Activated T-helper 1 cell treated with anti-CD3 and anti-CD28 coated beads, Interleukin-2, amount 50 U/mL, for 16 hours (primary cell): ENCODE results near the gene SLF1.

Experiments used
- DNase-seq, 2 donors: peaks; one replicate each; pipeline ENCODE4 v3.0.0-alpha.2; 2020; ENCODE audit warnings: low read depth in 1 of 2, low spot score in 1 of 2

The SLF1 gene

GRCh38 chr5:94707359-94707758, 88.9 kb downstream of the SLF1 start:
- no peak for DNase-seq

- DNase-seq: no peak
Measured at GRCh38 chr5:94709277-94709676, 90.8 kb downstream of the SLF1 start.

- no peak for DNase-seq
Measured at GRCh38 chr5:94711785-94712184, 93.3 kb downstream of the SLF1 start.

- DNase-seq: no peak
Measured at GRCh38 chr5:94715768-94716167, 97.3 kb downstream of the SLF1 start.

- no peak for DNase-seq
Measured at GRCh38 chr5:94725142-94725541, 106.7 kb downstream of the SLF1 start.

- no peak for DNase-seq
Measured at GRCh38 chr5:94731471-94731870, 113.0 kb downstream of the SLF1 start.

GRCh38 chr5:94736498-94736897, 118.0 kb downstream of the SLF1 start:
- DNase-seq: no peak

GRCh38 chr5:94740286-94740685, 121.8 kb downstream of the SLF1 start:
- no peak for DNase-seq

- no peak for DNase-seq
Measured at GRCh38 chr5:94742852-94743251, 124.4 kb downstream of the SLF1 start.

GRCh38 chr5:94744906-94745305, 126.4 kb downstream of the SLF1 start:
- DNase-seq: no peak

GRCh38 chr5:94745786-94746730, 127.6 kb downstream of the SLF1 start:
- no peak for DNase-seq

- DNase-seq: no peak
Measured at GRCh38 chr5:94746731-94747124, 128.3 kb downstream of the SLF1 start.
